Hematopoietic multipotent progenitor cell treated with erythropoietin and hydrocortisone succinate and interleukin-3 and kit ligand, for 6 days (in vitro differentiated cells): Measurements from ENCODE around the gene AP4M1.
"Not testable (repeated sequence)": the region's sequence is repeated elsewhere in the genome, so short reads cannot be mapped to it uniquely, and the experiment has no call there.

Experiments used
- DNase-seq: peaks from one replicate; pipeline ENCODE4 v3.0.0-alpha.2; 2015

AP4M1 gene

GRCh38 chr7:100111156-100111555 is 9.7 kb downstream of the AP4M1 start:
- DNase-seq = no peak

GRCh38 chr7:100111914-100112313 is 10.5 kb downstream of the AP4M1 start:
- DNase-seq = no peak

- DNase-seq = no peak
These were observed 13.6 kb downstream of the AP4M1 start for GRCh38 chr7:100115026-100115425.

- peak; percentile 65 for DNase-seq
These were observed 17.1 kb downstream of the AP4M1 start for GRCh38 chr7:100118388-100119071.

GRCh38 chr7:100119072-100119969 is 17.9 kb downstream of the AP4M1 start, which contains the start of the genes CNPY4 and TAF6:
Gene CNPY4 (plus strand): TSS chr7:100119634. CDS start chr7:100119745, 111 bp downstream.
Gene TAF6 (minus strand): TSS chr7:100119358. CDS start chr7:100114209, 5,149 bp downstream.
- DNase-seq = peak; percentile 99

GRCh38 chr7:100119970-100120732 is 18.7 kb downstream of the AP4M1 start:
- peak; percentile 79 for DNase-seq

GRCh38 chr7:100120733-100121036 is 19.2 kb downstream of the AP4M1 start:
- DNase-seq = peak; percentile 48

GRCh38 chr7:100122067-100122466 is 20.6 kb downstream of the AP4M1 start:
- DNase-seq = peak; percentile 21

GRCh38 chr7:100122568-100122967 is 21.1 kb downstream of the AP4M1 start:
- peak; percentile 92 for DNase-seq

- peak; percentile 76 for DNase-seq
These were observed 23.1 kb downstream of the AP4M1 start for GRCh38 chr7:100124301-100125230.

GRCh38 chr7:100126239-100126930 is 24.9 kb downstream of the AP4M1 start:
- no peak for DNase-seq

- DNase-seq = peak; percentile 97
These were observed 25.8 kb downstream of the AP4M1 start, which contains the start of gene MBLAC1 for GRCh38 chr7:100126931-100127865. Gene MBLAC1 (plus strand): TSS chr7:100126967. CDS start chr7:100127396, 429 bp downstream.

GRCh38 chr7:100127866-100128636 is 26.6 kb downstream of the AP4M1 start:
- peak; percentile 72 for DNase-seq

- no peak for DNase-seq
These were observed 27.2 kb downstream of the AP4M1 start for GRCh38 chr7:100128637-100128963.

- not testable (repeated sequence) for DNase-seq
These were observed 28.8 kb downstream of the AP4M1 start for GRCh38 chr7:100130220-100130607.

GRCh38 chr7:100130608-100131453 is 29.4 kb downstream of the AP4M1 start:
- DNase-seq = peak; percentile 86

GRCh38 chr7:100132126-100132525 is 30.7 kb downstream of the AP4M1 start:
- DNase-seq = no peak

GRCh38 chr7:100132697-100133151 is 31.3 kb downstream of the AP4M1 start:
- peak; percentile 86 for DNase-seq
